GM08714 (cell line): ENCODE data around the gene SCUBE1.

Source experiments
- H3K4me3 ChIP-seq: fragments of 200-500 bp; sonication (Bioruptor generic); 2 replicates; pipeline ENCODE4 v1.5.1; 2014; ENCODE audit warnings: mild to moderate bottlenecking, low read length, inconsistent platforms
- ZNF274 ChIP-seq: IDR thresholded peaks from 2 replicates; pipeline ENCODE4 v1.6.1; 2012; ENCODE audit warnings: mild to moderate bottlenecking, low read depth, low read length

SCUBE1 gene

GRCh38 chr22:43277091-43277490, 66.1 kb downstream of the SCUBE1 start:
- no peak for TF ChIP-seq ZNF274
- H3K4me3 ChIP-seq, result no peak overlapping the region

DNA sequence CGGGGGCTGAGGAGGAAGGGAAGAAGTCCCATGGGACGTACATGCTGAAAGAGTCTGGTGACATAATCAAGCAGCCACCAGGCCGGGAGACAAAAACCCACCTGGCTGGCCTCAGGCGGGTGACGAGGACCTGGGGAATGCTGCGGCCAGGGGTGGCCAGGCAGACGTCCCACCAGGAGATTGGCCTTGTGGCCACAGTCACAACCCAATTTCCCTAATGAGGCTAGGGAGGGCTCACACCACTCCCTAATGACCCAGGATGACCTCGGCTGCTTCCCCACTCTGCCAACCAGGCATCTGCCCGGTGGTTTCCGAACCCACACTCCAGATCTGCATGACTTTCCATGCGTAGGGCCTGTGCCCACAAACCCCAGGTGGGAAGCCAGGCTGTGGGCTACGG, 66.9 kb downstream of the SCUBE1 start:
- no peak overlapping the region for H3K4me3 ChIP-seq
- no peak for TF ChIP-seq ZNF274

GRCh38 chr22:43275545-43276317, 67.4 kb downstream of the SCUBE1 start:
- TF ChIP-seq ZNF274, result no peak
- no peak overlapping the region for H3K4me3 ChIP-seq

DNA sequence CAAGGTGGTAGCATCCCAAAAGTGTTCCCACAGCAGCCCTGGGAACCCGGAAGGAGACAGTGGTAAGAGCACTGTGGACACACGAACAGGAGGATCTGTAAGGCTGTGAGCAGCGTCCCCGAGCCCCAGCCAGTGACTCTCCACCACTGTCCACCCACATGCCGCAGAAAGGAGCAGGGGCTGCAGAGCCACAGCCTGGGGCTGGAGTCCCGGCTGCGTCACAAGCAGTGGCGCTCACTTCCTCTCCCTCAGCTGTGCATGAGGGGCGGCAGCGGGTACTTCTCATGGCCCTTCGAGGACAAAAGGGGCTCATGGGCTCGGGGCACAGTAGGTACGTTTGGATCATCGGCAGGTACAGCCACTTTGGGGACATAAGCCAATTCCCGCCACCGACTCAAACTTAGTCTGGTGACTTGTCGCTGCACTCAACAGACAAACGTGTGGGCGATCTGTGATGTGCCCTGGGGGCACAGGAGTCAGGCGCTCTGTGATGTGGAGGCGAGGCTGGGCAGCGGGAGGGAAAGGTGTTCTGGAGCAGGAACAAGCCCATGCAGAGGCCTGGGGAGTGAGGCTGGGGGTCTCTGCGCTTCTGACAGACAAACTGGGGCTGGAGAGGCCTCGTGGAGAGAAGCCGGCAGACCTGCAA, 68.5 kb downstream of the SCUBE1 start:
- no peak for TF ChIP-seq ZNF274
- no peak overlapping the region for H3K4me3 ChIP-seq

GRCh38 chr22:43273902-43274484, 69.2 kb downstream of the SCUBE1 start:
- H3K4me3 ChIP-seq, result no peak overlapping the region
- no peak for TF ChIP-seq ZNF274

GRCh38 chr22:43272869-43273318, 70.3 kb downstream of the SCUBE1 start:
- no peak overlapping the region for H3K4me3 ChIP-seq
- TF ChIP-seq ZNF274, result no peak

GRCh38 chr22:43272301-43272700, 70.9 kb downstream of the SCUBE1 start:
- no peak for TF ChIP-seq ZNF274
- H3K4me3 ChIP-seq, result no peak overlapping the region

GRCh38 chr22:43270949-43271348, 72.2 kb downstream of the SCUBE1 start:
- TF ChIP-seq ZNF274, result no peak
- H3K4me3 ChIP-seq, result no peak overlapping the region

- no peak overlapping the region for H3K4me3 ChIP-seq
- no peak for TF ChIP-seq ZNF274
Observed at GRCh38 chr22:43270314-43270908, 72.8 kb downstream of the SCUBE1 start.

- H3K4me3 ChIP-seq, result no peak overlapping the region
- TF ChIP-seq ZNF274, result no peak
Observed at GRCh38 chr22:43269646-43270045, 73.5 kb downstream of the SCUBE1 start.

- H3K4me3 ChIP-seq, result no peak overlapping the region
- no peak for TF ChIP-seq ZNF274
Observed at GRCh38 chr22:43269246-43269645, 73.9 kb downstream of the SCUBE1 start.

- no peak for TF ChIP-seq ZNF274
- H3K4me3 ChIP-seq, result no peak overlapping the region
Observed at GRCh38 chr22:43267981-43268660, 75.1 kb downstream of the SCUBE1 start.

DNA sequence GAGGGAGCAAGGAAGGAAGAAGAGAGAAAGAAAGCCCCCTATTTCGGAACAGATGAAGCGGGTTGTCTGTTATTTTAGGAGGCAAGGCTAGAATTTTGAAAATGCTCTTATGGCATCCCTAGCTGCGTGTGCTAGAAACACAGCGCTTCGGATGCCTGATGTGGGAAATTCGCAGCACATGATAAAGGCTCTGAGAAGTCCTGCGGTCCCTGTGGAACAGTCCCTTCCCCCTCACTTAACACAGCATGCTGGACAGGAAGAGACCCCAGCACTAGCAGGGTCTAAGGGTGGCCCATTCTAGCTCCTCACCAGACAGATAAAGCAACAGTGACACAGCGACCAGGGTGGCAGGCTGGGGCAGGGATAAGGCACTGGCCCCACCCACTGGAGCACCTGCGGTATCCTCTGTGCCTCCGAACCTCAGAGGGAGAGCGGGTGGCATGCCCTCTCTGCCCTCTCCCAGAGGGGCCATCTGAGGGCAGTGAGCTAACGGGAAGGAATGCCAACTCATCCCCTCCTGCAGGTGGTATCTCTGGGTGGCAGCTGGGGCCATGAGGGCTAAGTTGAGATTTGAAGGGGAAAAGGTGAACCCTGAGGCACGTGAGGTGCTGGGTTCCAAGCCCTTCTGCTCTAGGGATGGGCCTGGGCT, 75.7 kb downstream of the SCUBE1 start:
- no peak for TF ChIP-seq ZNF274

GRCh38 chr22:43266076-43266475, 77.1 kb downstream of the SCUBE1 start:
- TF ChIP-seq ZNF274, result no peak
- H3K4me3 ChIP-seq, result no peak overlapping the region

More for the DNA sequence above, 75.7 kb downstream of the SCUBE1 start:
- no peak overlapping the region for H3K4me3 ChIP-seq
